GM12878 (cell line): ENCODE data around the gene PLOD3.

Experiments used
- CEBPB ChIP-seq, 2 experiments: fragments of 150-350 bp in 1 of 2; IDR thresholded peaks; 2 replicates each; pipeline ENCODE4 v1.6.1; 2012 to 2014; ENCODE audit warnings: low read depth in 2 of 2, low read length in 2 of 2, borderline replicate concordance in 1 of 2, inconsistent platforms in 1 of 2
- EZH2 ChIP-seq: IDR thresholded peaks from 2 replicates; pipeline ENCODE4 v1.6.1; 2012; ENCODE audit warnings: low read depth, mild to moderate bottlenecking, control low read depth, inconsistent platforms, low read length, borderline replicate concordance; ENCODE audit not compliant: control insufficient read depth
- FOS ChIP-seq: IDR thresholded peaks from 3 replicates; pipeline ENCODE4 v1.6.1; 2011; ENCODE audit warnings: borderline replicate concordance; ENCODE audit not compliant: insufficient read length; ENCODE audit errors: extremely low read depth
- NR2F1 ChIP-seq: fragments of 450-650 bp; conservative IDR thresholded peaks from 2 replicates; pipeline ENCODE4 v1.6.1; 2017; ENCODE audit warnings: mild to moderate bottlenecking
- PAX5 ChIP-seq: IDR thresholded peaks from 2 replicates; pipeline ENCODE4 v1.6.1; 2011; ENCODE audit warnings: low read depth, low read length, borderline replicate concordance
- POLR2AphosphoS2 ChIP-seq: IDR thresholded peaks from 2 replicates; pipeline ENCODE4 v1.6.1; 2011; ENCODE audit warnings: low read depth, mild to moderate bottlenecking, low read length, improper control_type of control experiment, moderate library complexity
- RELB ChIP-seq: fragments of 450-650 bp; IDR thresholded peaks from 2 replicates; pipeline ENCODE4 v1.6.1; 2017; ENCODE audit warnings: low read depth, mild to moderate bottlenecking, moderate library complexity
- REST ChIP-seq: IDR thresholded peaks from 2 replicates; pipeline ENCODE4 v1.6.1; 2012; ENCODE audit warnings: mild to moderate bottlenecking, low read depth, low read length
- SMAD1 ChIP-seq: fragments of 450-650 bp; IDR thresholded peaks from 2 replicates; pipeline ENCODE4 v1.6.1; 2018; ENCODE audit warnings: mild to moderate bottlenecking, low read depth; ENCODE audit not compliant: partially characterized antibody
- TAF1 ChIP-seq: IDR thresholded peaks from 2 replicates; pipeline ENCODE4 v1.6.1; 2011; ENCODE audit warnings: mild to moderate bottlenecking, low read depth, low read length, borderline replicate concordance
- ZNF384 ChIP-seq: IDR thresholded peaks from 2 replicates; pipeline ENCODE4 v1.6.1; 2012; ENCODE audit warnings: low read depth, mild to moderate bottlenecking, low read length, improper control_type of control experiment, borderline replicate concordance
- ZZZ3 ChIP-seq: IDR thresholded peaks from 2 replicates; pipeline ENCODE4 v1.6.1; 2011; ENCODE audit warnings: low read depth; ENCODE audit not compliant: control insufficient read depth, insufficient read length
- TF ChIP-seq, protein P1 (sequence below), 3 experiments: IDR thresholded peaks in 2 of 3; conservative IDR thresholded peaks in 1 of 3; 2 replicates each; pipeline ENCODE4 v1.5.1; 2011; ENCODE audit warnings: low read depth in 3 of 3, low read length in 3 of 3, mild to moderate bottlenecking in 3 of 3, control low read depth in 2 of 3, moderate library complexity in 2 of 3, inconsistent platforms in 1 of 3, mixed read lengths in 1 of 3; ENCODE audit not compliant: control insufficient read depth in 2 of 3, insufficient read depth in 1 of 3; ENCODE audit errors: extremely low read depth in 1 of 3
- TF ChIP-seq, protein P2 (sequence below): IDR thresholded peaks from 2 replicates; pipeline ENCODE4 v1.6.1; 2011; ENCODE audit warnings: borderline replicate concordance, low read depth, mild to moderate bottlenecking, moderate library complexity, mixed read lengths, low read length; ENCODE audit not compliant: insufficient read depth; ENCODE audit errors: extremely low read length

GRCh38 chr7:101171442-101171837, 45.9 kb downstream of the PLOD3 start:
- TF ChIP-seq ZNF384 (no peak), POLR2AphosphoS2 (no peak), EZH2 (no peak), TAF1 (no peak), ZZZ3 (no peak), FOS (no peak), REST (no peak), NR2F1 (no peak), RELB (no peak), SMAD1 (no peak), CEBPB (IDR thresholded peaks at IDR 0.05; ENCODE audit: borderline replicate concordance in 1 of 2, low read depth in 2 of 2, low read length in 2 of 2) (no peak), PAX5 (no peak)
- TF ChIP-seq, protein P1, sequence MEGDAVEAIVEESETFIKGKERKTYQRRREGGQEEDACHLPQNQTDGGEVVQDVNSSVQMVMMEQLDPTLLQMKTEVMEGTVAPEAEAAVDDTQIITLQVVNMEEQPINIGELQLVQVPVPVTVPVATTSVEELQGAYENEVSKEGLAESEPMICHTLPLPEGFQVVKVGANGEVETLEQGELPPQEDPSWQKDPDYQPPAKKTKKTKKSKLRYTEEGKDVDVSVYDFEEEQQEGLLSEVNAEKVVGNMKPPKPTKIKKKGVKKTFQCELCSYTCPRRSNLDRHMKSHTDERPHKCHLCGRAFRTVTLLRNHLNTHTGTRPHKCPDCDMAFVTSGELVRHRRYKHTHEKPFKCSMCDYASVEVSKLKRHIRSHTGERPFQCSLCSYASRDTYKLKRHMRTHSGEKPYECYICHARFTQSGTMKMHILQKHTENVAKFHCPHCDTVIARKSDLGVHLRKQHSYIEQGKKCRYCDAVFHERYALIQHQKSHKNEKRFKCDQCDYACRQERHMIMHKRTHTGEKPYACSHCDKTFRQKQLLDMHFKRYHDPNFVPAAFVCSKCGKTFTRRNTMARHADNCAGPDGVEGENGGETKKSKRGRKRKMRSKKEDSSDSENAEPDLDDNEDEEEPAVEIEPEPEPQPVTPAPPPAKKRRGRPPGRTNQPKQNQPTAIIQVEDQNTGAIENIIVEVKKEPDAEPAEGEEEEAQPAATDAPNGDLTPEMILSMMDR (IDR thresholded peaks at IDR 0.05 in 2 of 3, conservative IDR thresholded peaks at IDR 0.05 in 1 of 3; ENCODE audit: control insufficient read depth in 2 of 3, extremely low read depth in 1 of 3, insufficient read depth in 1 of 3, low read depth in 3 of 3, low read length in 3 of 3), result peak in 2 of 3 experiments; percentile 9 to 19; a peak in 2 of 6 replicates
- TF ChIP-seq, protein P2, sequence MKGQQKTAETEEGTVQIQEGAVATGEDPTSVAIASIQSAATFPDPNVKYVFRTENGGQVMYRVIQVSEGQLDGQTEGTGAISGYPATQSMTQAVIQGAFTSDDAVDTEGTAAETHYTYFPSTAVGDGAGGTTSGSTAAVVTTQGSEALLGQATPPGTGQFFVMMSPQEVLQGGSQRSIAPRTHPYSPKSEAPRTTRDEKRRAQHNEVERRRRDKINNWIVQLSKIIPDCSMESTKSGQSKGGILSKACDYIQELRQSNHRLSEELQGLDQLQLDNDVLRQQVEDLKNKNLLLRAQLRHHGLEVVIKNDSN, result no peak
